Fibroblast of lung (primary cell): ENCODE results near the gene ARFRP1. TPM values are rescaled to one million over a fixed set of nuclear protein-coding genes. Genes with fewer than 3 reads are reported as not detected.

Experiments
- DNase-seq, 2 donors: peaks; one replicate each; pipeline versions ENCODE4 v3.0.0 to v3.0.0-alpha.2; 2010; ENCODE audit warnings: low read depth in 2 of 2
- H2AFZ ChIP-seq: 2 replicates; pipeline ENCODE4 v1.5.1; 2012; ENCODE audit warnings: low read length, control low read depth, inconsistent platforms
- H3K27ac ChIP-seq: 2 replicates; pipeline ENCODE4 v1.5.1; 2011; ENCODE audit warnings: low read length, control low read depth; ENCODE audit not compliant: insufficient read depth
- H3K27me3 ChIP-seq: 2 replicates; pipeline ENCODE4 v1.5.1; 2011; ENCODE audit warnings: mild to moderate bottlenecking, low read length; ENCODE audit not compliant: control insufficient read depth, insufficient read depth
- H3K36me3 ChIP-seq: 2 replicates; pipeline ENCODE4 v1.5.1; 2011; ENCODE audit warnings: low read length; ENCODE audit not compliant: control insufficient read depth, insufficient read depth
- H3K4me1 ChIP-seq: 2 replicates; pipeline ENCODE4 v1.5.1; 2011; ENCODE audit warnings: low read length; ENCODE audit not compliant: control insufficient read depth, insufficient read depth; ENCODE audit errors: extremely low read depth
- H3K4me2 ChIP-seq: 2 replicates; pipeline ENCODE4 v1.5.1; 2011; ENCODE audit warnings: low read length, control low read depth; ENCODE audit not compliant: insufficient read depth; ENCODE audit errors: extremely low read depth
- H3K4me3 ChIP-seq, 4 experiments: fragments of 200-600 bp in 1 of 4; sonication (generic) in 1 of 4; replicated peaks in 1 of 4; 2 replicates each; pipeline ENCODE4 v1.5.1; 2011 to 2016; ENCODE audit warnings: low read length in 4 of 4, low read depth in 3 of 4, mild to moderate bottlenecking in 3 of 4, control low read depth in 2 of 4, inconsistent platforms in 1 of 4, mixed read lengths in 1 of 4; ENCODE audit not compliant: insufficient read depth in 1 of 4; ENCODE audit errors: control extremely low read depth in 1 of 4
- H3K79me2 ChIP-seq: 2 replicates; pipeline ENCODE4 v1.5.1; 2012; ENCODE audit warnings: mild to moderate bottlenecking, low read length, inconsistent platforms; ENCODE audit not compliant: control insufficient read depth, insufficient read depth
- H3K9ac ChIP-seq: 2 replicates; pipeline ENCODE4 v1.5.1; 2011; ENCODE audit warnings: mild to moderate bottlenecking, low read length, control low read depth; ENCODE audit not compliant: insufficient read depth
- H3K9me3 ChIP-seq: 2 replicates; pipeline ENCODE4 v1.5.1; 2012; ENCODE audit warnings: low read depth, low read length; ENCODE audit not compliant: control insufficient read depth, insufficient read depth
- H4K20me1 ChIP-seq: 2 replicates; pipeline ENCODE4 v1.5.1; 2011; ENCODE audit warnings: low read length; ENCODE audit not compliant: control insufficient read depth, insufficient read depth; ENCODE audit errors: extremely low read depth
- CTCF ChIP-seq, 2 donors: IDR thresholded peaks in 1 of 2; conservative IDR thresholded peaks in 1 of 2; 1 replicate in 1 of 2; 2 replicates in 1 of 2; pipeline ENCODE4 v1.5.1; 2011 to 2012; ENCODE audit warnings: low read length in 2 of 2, control low read depth in 1 of 2, inconsistent platforms in 1 of 2, low read depth in 1 of 2, mild to moderate bottlenecking in 1 of 2
- EZH2 ChIP-seq: IDR thresholded peaks from 2 replicates; pipeline ENCODE4 v1.5.1; 2012; ENCODE audit warnings: low read length, control low read depth, mild to moderate bottlenecking; ENCODE audit errors: missing control alignments
- polyA plus RNA-seq, 2 donors: library from polyadenylated mRNA; depleted of rRNA in 1 of 2; stranded (reverse) in 1 of 2; unstranded in 1 of 2; fragments of >200 nt; gene quantifications; 2 replicates each; pipeline ENCODE4 v1.2.1, GENCODE V29; 2011 to 2012; ENCODE audit warnings: missing spikeins in 1 of 2
- total RNA-seq: library from RNA; depleted of rRNA; stranded (reverse); fragments of >200 nt; gene quantifications from 2 replicates; pipeline ENCODE4 v1.2.1, GENCODE V29; 2014

Gene ARFRP1
- total and polyA plus RNA-seq, 2 donors (not counting 1 experiment from before 2014, with no cell fraction given) = 34.6 to 35.0 TPM

DNA sequence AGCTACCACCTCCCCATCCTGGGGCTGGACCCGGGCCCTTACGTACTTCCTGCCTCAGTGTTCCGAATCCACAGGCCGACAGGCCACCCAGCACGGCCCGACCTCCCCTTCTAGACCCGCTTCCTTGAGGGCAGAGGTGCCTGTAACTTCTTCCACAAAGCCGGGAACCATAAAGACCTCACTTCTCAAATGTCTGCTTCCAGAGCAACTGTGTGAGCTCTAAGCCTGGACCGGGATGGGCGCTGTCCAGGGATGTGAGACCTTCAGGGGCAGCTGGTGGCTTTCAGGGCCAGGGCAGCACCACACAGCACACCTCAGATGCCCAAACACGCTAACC, 41.1 kb upstream of the ARFRP1 start:
- H3K27me3 ChIP-seq = no peaks in the 10 kb centered on the region
- no peak overlapping the region for H3K4me2 ChIP-seq
- H3K9ac ChIP-seq = no peak overlapping the region
- H2AFZ ChIP-seq = no peak overlapping the region
- DNase-seq = no peak
- H3K4me1 ChIP-seq = no peaks in the 10 kb centered on the region
- H3K4me3 ChIP-seq = no peak overlapping the region
- H3K9me3 ChIP-seq = no peaks in the 10 kb centered on the region
- H3K79me2 ChIP-seq = no peaks in the 10 kb centered on the region
- H4K20me1 ChIP-seq = no peaks in the 10 kb centered on the region
- TF ChIP-seq EZH2 = no peak
- no peak for TF ChIP-seq CTCF (conservative IDR thresholded peaks at IDR 0.05 in 1 of 2, IDR thresholded peaks at IDR 0.05 in 1 of 2; ENCODE audit: low read depth in 1 of 2, low read length in 2 of 2)
- H3K36me3 ChIP-seq = no peaks in the 10 kb centered on the region
- no peak overlapping the region for H3K27ac ChIP-seq

- TF ChIP-seq CTCF (conservative IDR thresholded peaks at IDR 0.05 in 1 of 2, IDR thresholded peaks at IDR 0.05 in 1 of 2; ENCODE audit: low read depth in 1 of 2, low read length in 2 of 2) = no peak
- no peaks in the 10 kb centered on the region for H3K79me2 ChIP-seq
- no peak overlapping the region for H2AFZ ChIP-seq
- H3K36me3 ChIP-seq = peaks cover 3% of the 10 kb centered on the region
- H3K27me3 ChIP-seq = no peaks in the 10 kb centered on the region
- no peak overlapping the region for H3K27ac ChIP-seq
- H3K4me1 ChIP-seq = no peaks in the 10 kb centered on the region
- no peak overlapping the region for H3K9ac ChIP-seq
- no peak overlapping the region for H3K4me2 ChIP-seq
- H3K4me3 ChIP-seq = no peak overlapping the region
- H4K20me1 ChIP-seq = no peaks in the 10 kb centered on the region
- H3K9me3 ChIP-seq = no peaks in the 10 kb centered on the region
- DNase-seq = no peak
These were observed 40.5 kb upstream of the ARFRP1 start for GRCh38 chr20:63748070-63748933.

DNA sequence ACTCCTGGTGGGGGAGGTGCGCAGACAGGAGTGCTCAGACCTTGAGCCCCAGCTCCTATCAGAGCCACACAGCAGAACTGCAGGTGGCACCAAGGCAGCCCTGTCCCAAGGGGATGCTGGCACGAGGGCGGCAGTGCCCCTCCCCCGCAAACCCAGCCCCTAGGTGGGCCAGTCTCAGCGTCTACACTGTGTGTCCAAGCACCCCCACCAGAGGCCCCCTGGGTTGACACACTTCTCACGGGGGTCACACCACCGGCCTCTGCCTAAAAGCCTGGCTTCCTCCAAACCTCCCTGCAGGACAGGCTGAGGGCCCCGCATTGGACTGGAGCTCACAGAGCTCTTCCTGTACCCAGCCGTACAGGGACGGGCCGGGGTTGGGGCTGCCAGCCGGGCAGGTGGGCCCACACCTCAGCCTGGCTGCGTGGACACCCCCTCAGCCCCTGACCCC, 39.9 kb upstream of the ARFRP1 start:
- no peak overlapping the region for H3K4me2 ChIP-seq
- no peak overlapping the region for H2AFZ ChIP-seq
- H3K36me3 ChIP-seq = peaks cover 5% of the 10 kb centered on the region
- H4K20me1 ChIP-seq = no peaks in the 10 kb centered on the region
- H3K9me3 ChIP-seq = no peaks in the 10 kb centered on the region
- no peak for TF ChIP-seq CTCF (conservative IDR thresholded peaks at IDR 0.05 in 1 of 2, IDR thresholded peaks at IDR 0.05 in 1 of 2; ENCODE audit: low read depth in 1 of 2, low read length in 2 of 2)
- TF ChIP-seq EZH2 = no peak
- H3K9ac ChIP-seq = no peak overlapping the region
- no peaks in the 10 kb centered on the region for H3K27me3 ChIP-seq
- no peaks in the 10 kb centered on the region for H3K79me2 ChIP-seq
- H3K4me3 ChIP-seq = no peak overlapping the region
- no peak overlapping the region for H3K27ac ChIP-seq
- DNase-seq = no peak
- no peaks in the 10 kb centered on the region for H3K4me1 ChIP-seq
